ENCODE data around the gene GPC1.

Gene GPC1

DNA sequence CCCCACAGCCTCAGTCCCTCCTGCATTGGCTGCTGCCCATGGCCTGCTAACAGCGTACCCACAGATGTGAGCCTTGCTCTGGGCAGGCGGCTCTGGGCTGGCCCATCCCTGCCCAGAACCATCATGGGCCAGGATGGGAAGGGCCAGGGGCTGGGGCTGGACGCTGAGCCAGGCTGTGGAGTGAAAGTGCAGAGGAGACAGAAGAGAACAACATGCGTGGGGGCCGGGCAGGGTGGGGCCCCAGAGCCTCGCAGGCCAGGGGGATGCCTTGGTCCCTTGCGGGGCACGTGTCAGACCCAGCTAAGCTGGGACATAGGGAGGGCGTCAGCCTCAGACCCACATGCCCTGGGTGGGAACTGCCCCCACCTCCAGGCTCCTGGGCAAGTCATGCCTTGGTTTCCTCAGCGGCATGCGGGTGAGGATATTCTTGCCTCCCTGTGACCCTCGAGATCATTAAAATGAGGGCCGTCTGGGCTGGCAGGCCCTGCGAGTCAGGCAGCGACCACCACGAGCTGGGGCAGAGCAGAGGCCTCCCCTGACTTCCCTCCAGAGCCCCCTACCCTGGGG lies 27.3 kb downstream of the GPC1 start:
- FAIRE-seq (no peak), DNase-seq (ENCODE audit: insufficient read length) (no peak)
- TF ChIP-seq POLR2A (IDR thresholded peaks at IDR 0.05; ENCODE audit: low read depth, low read length) (no peak), POLR2AphosphoS5 (IDR thresholded peaks at IDR 0.05; ENCODE audit: low read depth, low read length) (no peak), TAF1 (IDR thresholded peaks at IDR 0.05; ENCODE audit: borderline replicate concordance, low read depth, low read length) (no peak)

DNA sequence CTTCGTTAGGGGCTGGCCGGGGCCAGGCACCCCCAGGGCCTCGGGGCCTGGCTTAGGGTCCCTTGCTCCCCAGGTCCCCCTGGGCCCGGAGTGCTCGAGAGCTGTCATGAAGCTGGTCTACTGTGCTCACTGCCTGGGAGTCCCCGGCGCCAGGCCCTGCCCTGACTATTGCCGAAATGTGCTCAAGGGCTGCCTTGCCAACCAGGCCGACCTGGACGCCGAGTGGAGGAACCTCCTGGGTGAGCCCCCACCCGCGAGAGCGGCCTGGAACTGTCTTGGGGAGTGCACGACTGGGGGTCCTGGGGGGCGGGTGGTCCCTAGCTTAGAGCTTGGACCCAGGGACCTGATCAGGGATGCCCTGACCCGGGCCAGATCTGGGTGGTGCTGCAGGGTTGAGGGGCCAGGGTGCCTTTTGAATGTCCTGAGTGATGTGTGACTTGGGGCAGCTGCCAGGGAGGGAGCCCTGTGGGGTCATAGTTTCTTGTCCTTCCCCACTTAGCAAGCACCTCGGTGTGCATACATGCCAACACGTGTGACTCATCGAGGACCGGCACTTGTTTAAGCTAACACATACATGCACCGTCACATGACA lies 27.9 kb downstream of the GPC1 start:
- DNase-seq (ENCODE audit: insufficient read length) (peak; percentile 13), FAIRE-seq (no peak)
- no peak for TF ChIP-seq POLR2A (IDR thresholded peaks at IDR 0.05; ENCODE audit: low read depth, low read length)
- TF ChIP-seq TAF1 (IDR thresholded peaks at IDR 0.05; ENCODE audit: borderline replicate concordance, low read depth, low read length) = no peak
- no peak for TF ChIP-seq POLR2AphosphoS5 (IDR thresholded peaks at IDR 0.05; ENCODE audit: low read depth, low read length)

DNA sequence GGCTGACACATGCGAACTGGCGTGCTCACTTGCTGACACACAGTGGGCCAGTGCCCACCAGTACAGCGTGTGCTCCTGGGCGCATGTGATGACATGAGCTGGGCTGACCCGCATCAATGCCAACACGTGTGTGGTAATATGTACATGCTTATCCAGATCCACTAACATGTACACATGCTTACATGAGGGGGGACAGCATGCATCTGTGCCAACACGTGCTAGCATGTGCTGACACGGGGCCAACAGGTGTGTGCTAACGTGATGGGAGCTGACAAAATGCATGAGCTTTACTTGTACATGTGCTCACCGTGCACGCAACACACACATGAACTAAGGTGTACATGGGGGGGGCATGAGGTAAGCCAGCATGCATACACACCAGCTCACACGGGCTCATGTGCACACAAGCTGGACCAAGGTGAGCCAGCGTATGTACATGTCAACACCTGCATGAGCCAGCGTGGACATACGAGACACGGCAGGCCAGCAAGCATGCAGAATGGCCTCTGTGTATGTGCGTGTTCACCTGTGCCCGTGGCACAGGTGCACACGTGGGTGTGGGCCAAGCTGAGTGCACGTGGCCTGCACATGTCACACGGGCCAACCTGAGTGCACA lies 28.5 kb downstream of the GPC1 start:
- FAIRE-seq = no peak
- TF ChIP-seq TAF1 (IDR thresholded peaks at IDR 0.05; ENCODE audit: borderline replicate concordance, low read depth, low read length) (no peak), POLR2A (IDR thresholded peaks at IDR 0.05; ENCODE audit: low read depth, low read length) (no peak), POLR2AphosphoS5 (IDR thresholded peaks at IDR 0.05; ENCODE audit: low read depth, low read length) (no peak)
- DNase-seq (ENCODE audit: insufficient read length) = no peak

DNA sequence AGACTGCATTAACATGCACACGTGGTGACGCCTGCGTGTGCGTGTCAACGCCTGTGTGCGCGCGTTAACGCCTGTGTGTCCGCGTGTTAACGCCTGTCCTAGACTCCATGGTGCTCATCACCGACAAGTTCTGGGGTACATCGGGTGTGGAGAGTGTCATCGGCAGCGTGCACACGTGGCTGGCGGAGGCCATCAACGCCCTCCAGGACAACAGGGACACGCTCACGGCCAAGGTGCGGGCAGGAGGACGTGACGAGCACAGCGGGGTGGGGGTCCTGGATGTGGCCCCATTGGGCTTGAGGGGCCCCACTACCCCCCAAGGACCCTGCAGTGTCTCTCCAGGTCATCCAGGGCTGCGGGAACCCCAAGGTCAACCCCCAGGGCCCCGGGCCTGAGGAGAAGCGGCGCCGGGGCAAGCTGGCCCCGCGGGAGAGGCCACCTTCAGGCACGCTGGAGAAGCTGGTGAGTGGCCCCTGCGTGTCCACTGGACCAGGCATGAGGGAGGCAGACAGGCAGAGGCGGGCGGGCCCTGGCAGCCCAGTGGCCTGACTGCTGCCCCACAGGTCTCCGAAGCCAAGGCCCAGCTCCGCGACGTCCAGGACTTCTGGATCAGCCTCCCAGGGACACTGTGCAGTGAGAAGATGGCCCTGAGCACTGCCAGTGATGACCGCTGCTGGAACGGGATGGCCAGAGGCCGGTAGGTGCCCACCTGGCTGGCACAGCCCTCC lies 29.2 kb downstream of the GPC1 start:
- TF ChIP-seq POLR2A (IDR thresholded peaks at IDR 0.05; ENCODE audit: low read depth, low read length) (no peak), TAF1 (IDR thresholded peaks at IDR 0.05; ENCODE audit: borderline replicate concordance, low read depth, low read length) (no peak), POLR2AphosphoS5 (IDR thresholded peaks at IDR 0.05; ENCODE audit: low read depth, low read length) (no peak)
- DNase-seq (ENCODE audit: insufficient read length) = no peak
- no peak for FAIRE-seq

DNA sequence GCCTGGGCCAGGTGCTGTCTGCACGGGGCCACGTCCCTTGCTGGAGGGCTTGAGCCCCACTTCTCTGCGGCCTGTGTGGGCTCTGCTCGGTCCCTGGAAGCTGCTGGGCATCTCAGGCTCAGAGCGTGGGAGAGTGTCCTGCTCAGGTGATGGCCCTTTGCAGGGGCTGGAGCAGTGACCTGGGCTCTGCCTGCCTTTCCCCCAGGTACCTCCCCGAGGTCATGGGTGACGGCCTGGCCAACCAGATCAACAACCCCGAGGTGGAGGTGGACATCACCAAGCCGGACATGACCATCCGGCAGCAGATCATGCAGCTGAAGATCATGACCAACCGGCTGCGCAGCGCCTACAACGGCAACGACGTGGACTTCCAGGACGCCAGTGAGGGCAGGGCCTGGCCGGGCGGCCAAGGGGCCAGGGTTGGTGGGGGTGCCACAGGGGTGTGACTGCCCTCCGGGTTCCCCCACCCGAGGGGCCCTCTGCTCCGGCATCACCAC lies 29.9 kb downstream of the GPC1 start:
- DNase-seq (ENCODE audit: insufficient read length) (no peak), FAIRE-seq (no peak)
- TF ChIP-seq TAF1 (IDR thresholded peaks at IDR 0.05; ENCODE audit: borderline replicate concordance, low read depth, low read length) = no peak
- no peak for TF ChIP-seq POLR2AphosphoS5 (IDR thresholded peaks at IDR 0.05; ENCODE audit: low read depth, low read length)
- TF ChIP-seq POLR2A (IDR thresholded peaks at IDR 0.05; ENCODE audit: low read depth, low read length) = no peak

DNA sequence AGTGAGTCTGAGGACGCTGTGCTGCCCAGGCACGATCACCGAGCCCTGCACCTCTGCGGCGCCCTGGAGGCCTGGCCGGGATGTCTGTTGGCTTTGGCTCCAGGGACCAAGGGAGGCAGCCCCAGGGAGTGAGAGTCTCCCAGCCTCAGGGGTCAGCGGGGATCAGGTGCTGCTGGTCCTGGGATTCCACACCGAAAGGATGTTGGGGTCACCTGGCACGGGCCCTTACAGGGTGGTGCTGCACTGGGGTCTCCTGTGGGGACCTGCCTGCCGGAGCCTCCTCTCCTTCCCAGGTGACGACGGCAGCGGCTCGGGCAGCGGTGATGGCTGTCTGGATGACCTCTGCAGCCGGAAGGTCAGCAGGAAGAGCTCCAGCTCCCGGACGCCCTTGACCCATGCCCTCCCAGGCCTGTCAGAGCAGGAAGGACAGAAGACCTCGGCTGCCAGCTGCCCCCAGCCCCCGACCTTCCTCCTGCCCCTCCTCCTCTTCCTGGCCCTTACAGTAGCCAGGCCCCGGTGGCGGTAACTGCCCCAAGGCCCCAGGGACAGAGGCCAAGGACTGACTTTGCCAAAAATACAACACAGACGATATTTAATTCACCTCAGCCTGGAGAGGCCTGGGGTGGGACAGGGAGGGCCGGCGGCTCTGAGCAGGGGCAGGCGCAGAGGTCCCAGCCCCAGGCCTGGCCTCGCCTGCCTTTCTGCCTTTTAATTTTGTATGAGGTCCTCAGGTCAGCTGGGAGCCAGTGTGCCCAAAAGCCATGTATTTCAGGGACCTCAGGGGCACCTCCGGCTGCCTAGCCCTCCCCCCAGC lies 30.5 kb downstream of the GPC1 start:
- DNase-seq (ENCODE audit: insufficient read length) (peak; percentile 5), FAIRE-seq (no peak)
- TF ChIP-seq POLR2AphosphoS5 (IDR thresholded peaks at IDR 0.05; ENCODE audit: low read depth, low read length) (no peak), POLR2A (IDR thresholded peaks at IDR 0.05; ENCODE audit: low read depth, low read length) (no peak), TAF1 (IDR thresholded peaks at IDR 0.05; ENCODE audit: borderline replicate concordance, low read depth, low read length) (no peak)

DNA sequence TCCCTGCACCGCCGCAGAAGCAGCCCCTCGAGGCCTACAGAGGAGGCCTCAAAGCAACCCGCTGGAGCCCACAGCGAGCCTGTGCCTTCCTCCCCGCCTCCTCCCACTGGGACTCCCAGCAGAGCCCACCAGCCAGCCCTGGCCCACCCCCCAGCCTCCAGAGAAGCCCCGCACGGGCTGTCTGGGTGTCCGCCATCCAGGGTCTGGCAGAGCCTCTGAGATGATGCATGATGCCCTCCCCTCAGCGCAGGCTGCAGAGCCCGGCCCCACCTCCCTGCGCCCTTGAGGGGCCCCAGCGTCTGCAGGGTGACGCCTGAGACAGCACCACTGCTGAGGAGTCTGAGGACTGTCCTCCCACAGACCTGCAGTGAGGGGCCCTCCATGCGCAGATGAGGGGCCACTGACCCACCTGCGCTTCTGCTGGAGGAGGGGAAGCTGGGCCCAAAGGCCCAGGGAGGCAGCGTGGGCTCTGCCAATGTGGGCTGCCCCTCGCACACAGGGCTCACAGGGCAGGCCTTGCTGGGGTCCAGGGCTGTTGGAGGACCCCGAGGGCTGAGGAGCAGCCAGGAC lies 31.2 kb downstream of the GPC1 start:
- TF ChIP-seq TAF1 (IDR thresholded peaks at IDR 0.05; ENCODE audit: borderline replicate concordance, low read depth, low read length) (no peak), POLR2AphosphoS5 (IDR thresholded peaks at IDR 0.05; ENCODE audit: low read depth, low read length) (no peak), POLR2A (IDR thresholded peaks at IDR 0.05; ENCODE audit: low read depth, low read length) (no peak)
- no peak for FAIRE-seq

DNA sequence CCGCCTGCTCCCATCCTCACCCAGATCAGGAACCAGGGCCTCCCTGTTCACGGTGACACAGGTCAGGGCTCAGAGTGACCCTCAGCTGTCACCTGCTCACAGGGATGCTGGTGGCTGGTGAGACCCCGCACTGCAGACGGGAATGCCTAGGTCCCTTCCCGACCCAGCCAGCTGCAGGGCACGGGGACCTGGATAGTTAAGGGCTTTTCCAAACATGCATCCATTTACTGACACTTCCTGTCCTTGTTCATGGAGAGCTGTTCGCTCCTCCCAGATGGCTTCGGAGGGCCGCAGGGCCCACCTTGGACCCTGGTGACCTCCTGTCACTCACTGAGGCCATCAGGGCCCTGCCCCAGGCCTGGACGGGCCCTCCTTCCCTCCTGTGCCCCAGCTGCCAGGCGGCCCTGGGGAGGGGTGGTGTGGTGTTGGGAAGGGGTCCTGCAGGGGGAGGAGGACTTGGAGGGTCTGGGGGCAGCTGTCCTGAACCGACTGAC lies 31.7 kb downstream of the GPC1 start:
- FAIRE-seq (no peak), DNase-seq (ENCODE audit: insufficient read length) (peak; percentile 13)
- TF ChIP-seq POLR2A (IDR thresholded peaks at IDR 0.05; ENCODE audit: low read depth, low read length) = no peak
- no peak for TF ChIP-seq POLR2AphosphoS5 (IDR thresholded peaks at IDR 0.05; ENCODE audit: low read depth, low read length)
- TF ChIP-seq TAF1 (IDR thresholded peaks at IDR 0.05; ENCODE audit: borderline replicate concordance, low read depth, low read length) = no peak

More for the DNA sequence above, 31.2 kb downstream of the GPC1 start:
- DNase-seq (ENCODE audit: insufficient read length) = peak; percentile 12

DNA sequence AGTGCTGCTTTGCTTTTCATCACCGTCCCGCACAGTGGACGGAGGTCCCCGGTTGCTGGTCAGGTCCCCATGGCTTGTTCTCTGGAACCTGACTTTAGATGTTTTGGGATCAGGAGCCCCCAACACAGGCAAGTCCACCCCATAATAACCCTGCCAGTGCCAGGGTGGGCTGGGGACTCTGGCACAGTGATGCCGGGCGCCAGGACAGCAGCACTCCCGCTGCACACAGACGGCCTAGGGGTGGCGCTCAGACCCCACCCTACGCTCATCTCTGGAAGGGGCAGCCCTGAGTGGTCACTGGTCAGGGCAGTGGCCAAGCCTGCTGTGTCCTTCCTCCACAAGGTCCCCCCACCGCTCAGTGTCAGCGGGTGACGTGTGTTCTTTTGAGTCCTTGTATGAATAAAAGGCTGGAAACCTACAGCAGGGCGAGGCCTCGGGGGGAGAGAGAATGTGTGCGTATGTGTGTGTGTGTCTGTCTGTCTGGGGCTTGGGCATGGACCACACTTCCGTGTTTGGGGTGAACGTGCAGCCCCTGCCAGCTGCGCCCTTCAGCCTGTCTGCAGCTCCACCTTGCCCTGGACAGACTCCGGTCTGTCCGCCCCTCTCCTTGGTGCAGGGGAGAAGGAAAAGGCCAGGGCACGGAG lies 32.3 kb downstream of the GPC1 start:
- TF ChIP-seq TAF1 (IDR thresholded peaks at IDR 0.05; ENCODE audit: borderline replicate concordance, low read depth, low read length) = no peak
- TF ChIP-seq POLR2A (IDR thresholded peaks at IDR 0.05; ENCODE audit: low read depth, low read length) = no peak
- TF ChIP-seq POLR2AphosphoS5 (IDR thresholded peaks at IDR 0.05; ENCODE audit: low read depth, low read length) = no peak
- DNase-seq (ENCODE audit: insufficient read length) (peak; percentile 23), FAIRE-seq (no peak)
